ENCODE results near the gene OXSR1. TPM values are rescaled to one million over a fixed set of nuclear protein-coding genes. Genes with fewer than 3 reads are reported as not detected.

The OXSR1 gene
- polyA plus RNA-seq, 3 donors = 7.3 to 17.7 (median 11.0) TPM

- no peak overlapping the region for H3K27ac ChIP-seq (ENCODE audit: low read depth, low read length)
These were observed 82.2 kb downstream of the OXSR1 start for GRCh38 chr3:38247366-38248035.

- H3K27ac ChIP-seq (ENCODE audit: low read depth, low read length) = no peak overlapping the region
- WGBS, 3 donors = 72 to 92% (median 88%) methylated on average over 2 of the region's 2 CpGs
These were observed 84.9 kb downstream of the OXSR1 start for GRCh38 chr3:38250198-38250597.

GRCh38 chr3:38251197-38251596 lies 85.9 kb downstream of the OXSR1 start:
- no peak overlapping the region for H3K27ac ChIP-seq (ENCODE audit: low read depth, low read length)
- WGBS, 3 donors = 87 to 91% (median 89%) methylated on average over 4 of the region's 4 CpGs

GRCh38 chr3:38253704-38254103 lies 88.4 kb downstream of the OXSR1 start:
- WGBS, 3 donors = 91 to 96% (median 96%) methylated on average over 4 of the region's 4 CpGs
- no peak overlapping the region for H3K27ac ChIP-seq (ENCODE audit: low read depth, low read length)

- no peak overlapping the region for H3K27ac ChIP-seq (ENCODE audit: low read depth, low read length)
- WGBS, 3 donors = 66 to 90% (median 77%) methylated on average over 2 of the region's 2 CpGs
These were observed 89.5 kb downstream of the OXSR1 start for GRCh38 chr3:38254872-38255271.

GRCh38 chr3:38255627-38256026 lies 90.3 kb downstream of the OXSR1 start:
- 65 to 86% (median 71%) methylated on average over 1 of the region's 1 CpG for WGBS, 3 donors
- H3K27ac ChIP-seq (ENCODE audit: low read depth, low read length) = no peak overlapping the region

- H3K27ac ChIP-seq (ENCODE audit: low read depth, low read length) = no peak overlapping the region
These were observed 92.2 kb downstream of the OXSR1 start for GRCh38 chr3:38257583-38257982.

GRCh38 chr3:38260474-38260873 lies 95.1 kb downstream of the OXSR1 start:
- H3K27ac ChIP-seq (ENCODE audit: low read depth, low read length) = no peak overlapping the region
- 92 to 98% (median 95%) methylated on average over 2 of the region's 2 CpGs for WGBS, 3 donors

More at GRCh38 chr3:38257583-38257982, 92.2 kb downstream of the OXSR1 start:
- WGBS, 3 donors = 50 to 71% (median 66%) methylated on average over 1 of the region's 1 CpG

GRCh38 chr3:38264353-38264771 lies 99.0 kb downstream of the OXSR1 start:
- WGBS, 3 donors = 0 to 9% (median 0%) methylated on average over 1 of the region's 1 CpG

GRCh38 chr3:38264779-38265178 lies 99.4 kb downstream of the OXSR1 start:
- WGBS, 3 donors = 86% methylated on average over 1 of the region's 1 CpG
- H3K27ac ChIP-seq (ENCODE audit: low read depth, low read length) = no peak overlapping the region

More at GRCh38 chr3:38264353-38264771, 99.0 kb downstream of the OXSR1 start:
- no peak overlapping the region for H3K27ac ChIP-seq (ENCODE audit: low read depth, low read length)

- WGBS, 3 donors = 91 to 96% (median 95%) methylated on average over 9 of the region's 9 CpGs
- H3K27ac ChIP-seq (ENCODE audit: low read depth, low read length) = no peak within 1 kb of the TSS
These were observed 100.4 kb downstream of the OXSR1 start, which contains the start of gene SLC22A13 for GRCh38 chr3:38265604-38266307. Gene SLC22A13 (plus strand): TSS chr3:38265812. CDS start chr3:38265861, 49 bp downstream.

GRCh38 chr3:38266810-38267209 lies 101.5 kb downstream of the OXSR1 start:
- WGBS, 3 donors = 90 to 98% (median 94%) methylated on average over 1 of the region's 1 CpG
- H3K27ac ChIP-seq (ENCODE audit: low read depth, low read length) = no peak overlapping the region

- WGBS, 3 donors = 48 to 85% (median 63%) methylated on average over 2 of the region's 2 CpGs
- H3K27ac ChIP-seq (ENCODE audit: low read depth, low read length) = no peak overlapping the region
These were observed 102.3 kb downstream of the OXSR1 start for GRCh38 chr3:38267662-38268061.

- no peak overlapping the region for H3K27ac ChIP-seq (ENCODE audit: low read depth, low read length)
- WGBS, 3 donors = 56 to 75% (median 73%) methylated on average over 5 of the region's 5 CpGs
These were observed 102.8 kb downstream of the OXSR1 start for GRCh38 chr3:38268087-38268486.

GRCh38 chr3:38268522-38268921 lies 103.2 kb downstream of the OXSR1 start:
- 50 to 78% (median 58%) methylated on average over 1 of the region's 1 CpG for WGBS, 3 donors
- H3K27ac ChIP-seq (ENCODE audit: low read depth, low read length) = no peak overlapping the region

GRCh38 chr3:38270606-38271005 lies 105.3 kb downstream of the OXSR1 start:
- no peak overlapping the region for H3K27ac ChIP-seq (ENCODE audit: low read depth, low read length)
- WGBS, 3 donors = 87 to 92% (median 90%) methylated on average over 3 of the region's 3 CpGs

GRCh38 chr3:38271553-38271952 lies 106.2 kb downstream of the OXSR1 start:
- WGBS, 3 donors = 94 to 97% (median 96%) methylated on average over 5 of the region's 5 CpGs
- no peak overlapping the region for H3K27ac ChIP-seq (ENCODE audit: low read depth, low read length)

GRCh38 chr3:38274864-38275649 lies 109.7 kb downstream of the OXSR1 start:
- WGBS, 3 donors = 80 to 95% (median 94%) methylated on average over 21 of the region's 21 CpGs
- no peak overlapping the region for H3K27ac ChIP-seq (ENCODE audit: low read depth, low read length)

GRCh38 chr3:38275658-38276057 lies 110.3 kb downstream of the OXSR1 start:
- H3K27ac ChIP-seq (ENCODE audit: low read depth, low read length) = no peak overlapping the region
- 91 to 95% (median 95%) methylated on average over 8 of the region's 8 CpGs for WGBS, 3 donors
